GM21717 (cell line): ENCODE measurements around the gene GJD4.

Experiments used
- ATAC-seq: cut with Tn5 transposase; IDR thresholded peaks from one replicate; pipeline ENCODE4 v1.9.1; 2021; ENCODE audit warnings: mild to moderate bottlenecking, moderate library complexity; ENCODE audit not compliant: unreplicated experiment

GJD4 gene

DNA sequence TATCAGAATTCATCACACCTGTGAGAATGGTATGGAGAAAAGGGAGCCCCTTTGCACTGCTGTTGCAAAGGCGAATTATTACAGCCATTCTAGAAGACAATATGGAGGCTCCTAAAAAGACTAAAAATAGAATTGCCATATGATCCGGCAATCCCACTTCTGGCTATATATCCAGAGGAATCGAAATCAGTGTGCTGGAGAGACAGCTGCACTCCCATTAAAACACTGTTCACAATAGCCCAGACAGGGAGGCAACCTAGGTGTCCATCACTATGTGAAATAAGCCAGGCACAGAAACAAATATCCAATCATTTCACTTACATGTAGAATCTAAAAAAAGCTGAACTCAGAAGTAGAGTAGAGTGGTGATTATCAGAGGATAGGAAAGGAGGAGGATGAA, 26.0 kb upstream of the GJD4 start:
- no peak for ATAC-seq

DNA sequence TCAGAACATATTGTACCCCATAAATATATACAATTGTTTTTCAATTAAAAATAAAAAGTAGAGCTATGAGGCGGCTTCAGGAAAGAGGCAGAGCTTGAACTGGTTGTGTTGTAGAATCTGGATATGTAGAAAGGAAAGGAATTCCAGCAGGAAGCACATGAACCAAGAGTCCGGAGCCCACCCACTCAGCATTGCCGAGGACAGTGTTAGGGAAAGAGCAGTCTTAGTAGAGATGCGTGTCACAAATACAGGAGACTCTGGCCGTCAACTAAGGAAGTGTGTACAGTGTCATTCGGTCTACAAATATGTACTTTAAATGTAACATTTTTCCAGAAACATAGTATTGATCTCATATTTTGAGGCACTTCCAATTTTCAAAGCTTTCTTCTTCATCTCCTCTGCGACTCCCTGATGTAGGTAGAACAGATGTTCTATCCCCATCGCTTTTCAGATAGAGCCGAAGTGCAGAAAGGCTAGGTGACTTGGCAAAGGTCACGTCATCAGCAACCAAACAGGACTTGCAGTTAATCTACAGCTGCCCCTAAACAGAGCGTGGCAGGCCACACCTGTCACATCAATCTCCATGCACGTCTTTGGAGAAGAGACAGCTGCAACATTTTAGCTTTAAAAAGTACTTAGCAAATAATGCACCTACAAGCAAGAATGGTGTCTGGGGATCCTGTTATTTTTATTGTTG, 25.3 kb upstream of the GJD4 start:
- no peak for ATAC-seq

DNA sequence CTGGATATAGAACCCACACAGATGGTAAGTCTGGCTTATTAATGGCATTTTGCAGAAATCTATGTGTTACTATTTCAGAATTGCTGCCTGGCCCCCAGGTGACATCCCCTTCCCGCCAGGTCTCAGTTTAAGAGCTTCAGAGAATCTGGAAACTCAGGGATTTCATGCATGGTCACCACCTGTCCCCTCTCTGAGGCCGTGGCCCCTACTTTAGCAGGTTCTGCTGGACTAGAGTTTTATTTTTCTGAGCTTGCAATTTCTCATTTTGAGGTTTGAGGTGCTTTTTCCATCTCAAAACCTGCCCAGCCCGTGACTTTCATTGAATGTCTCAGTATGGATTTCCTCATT, 24.7 kb upstream of the GJD4 start:
- ATAC-seq: no peak

DNA sequence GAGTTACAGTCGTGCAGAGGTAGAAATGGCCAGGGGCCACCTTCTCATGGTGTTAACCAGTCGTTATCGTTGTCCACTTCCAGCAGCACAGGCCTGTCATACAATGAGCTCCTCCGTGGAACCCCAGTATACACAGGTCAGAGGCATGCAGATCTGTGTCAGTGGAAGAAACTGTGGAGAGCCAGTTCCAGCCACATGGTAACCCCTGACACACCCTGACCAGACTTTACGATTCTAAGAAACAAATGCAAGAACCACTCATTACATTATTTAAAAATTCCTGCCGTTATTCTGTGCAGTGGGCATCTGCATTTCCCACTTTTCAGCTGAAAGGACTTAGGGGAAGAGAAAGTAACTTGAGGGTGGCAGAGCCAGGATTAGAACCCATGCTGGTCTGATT, 23.5 kb upstream of the GJD4 start:
- no peak for ATAC-seq

DNA sequence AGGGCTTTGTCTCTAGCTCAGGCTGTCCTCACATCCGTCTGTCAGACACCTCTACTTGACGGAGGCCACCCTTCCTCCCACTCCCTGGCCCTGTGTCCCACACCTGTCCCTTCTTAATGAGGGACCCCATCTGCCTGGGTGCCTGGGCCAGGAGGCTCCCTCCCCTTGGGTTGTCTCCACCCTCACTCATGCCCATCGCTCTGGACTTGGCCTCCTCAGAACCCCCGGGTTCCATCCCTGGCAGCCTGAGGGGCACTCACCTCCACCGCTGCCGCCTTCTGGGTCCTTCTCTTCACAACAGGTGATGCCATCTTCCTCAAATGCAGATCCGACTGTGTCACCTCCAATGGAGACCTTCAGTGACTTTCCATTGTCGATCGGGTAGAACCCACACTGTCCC, 20.2 kb upstream of the GJD4 start:
- ATAC-seq: no peak

DNA sequence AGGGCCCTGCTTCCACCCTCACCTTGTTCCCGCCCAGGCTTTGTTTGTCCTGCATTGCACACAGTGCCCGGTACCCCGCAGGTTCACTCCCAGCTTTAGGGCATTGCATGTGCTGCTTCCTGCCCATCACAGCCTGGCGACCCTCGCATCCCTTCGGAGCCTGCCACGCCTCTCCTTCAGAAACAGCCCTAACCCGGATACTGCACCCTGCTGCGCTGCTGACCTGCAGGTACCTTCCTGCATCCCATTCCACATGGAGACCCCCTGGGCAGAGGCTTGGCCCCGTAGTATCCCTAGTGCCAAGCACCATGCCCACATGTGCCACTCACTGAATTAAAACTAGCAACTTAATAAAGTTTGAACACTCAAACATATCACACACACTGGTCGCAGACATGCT, 19.8 kb upstream of the GJD4 start:
- no peak for ATAC-seq

DNA sequence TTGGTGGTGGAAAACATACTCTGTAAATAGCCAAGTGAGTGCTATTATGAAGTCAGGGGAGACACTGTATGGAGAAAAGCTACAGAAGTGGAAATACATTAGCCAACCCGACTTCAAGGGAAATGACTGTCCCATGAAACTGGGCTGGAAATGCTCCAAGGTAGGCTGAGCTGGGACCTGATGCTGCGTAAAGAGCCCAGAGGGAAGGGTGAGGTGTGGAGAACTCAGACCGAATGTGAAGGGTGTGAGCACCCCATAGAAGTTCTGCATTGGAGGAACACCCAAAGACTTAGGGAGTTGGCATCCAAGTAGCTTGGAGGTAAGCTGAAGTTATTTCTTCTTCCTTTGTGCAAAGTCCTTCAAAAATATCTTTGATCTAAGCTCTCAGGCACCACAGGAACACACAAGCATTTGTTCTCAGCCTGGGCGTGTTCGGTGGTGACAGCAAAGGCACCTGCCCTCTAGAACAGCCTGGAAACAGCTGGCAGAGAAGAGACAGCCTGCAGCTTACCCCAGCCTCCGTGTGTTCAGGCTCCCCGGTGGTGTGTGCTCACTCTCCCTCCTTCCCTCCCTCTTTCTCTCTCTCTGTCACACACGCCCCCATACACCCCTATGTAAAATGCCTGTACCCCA, 19.1 kb upstream of the GJD4 start:
- ATAC-seq: no peak

DNA sequence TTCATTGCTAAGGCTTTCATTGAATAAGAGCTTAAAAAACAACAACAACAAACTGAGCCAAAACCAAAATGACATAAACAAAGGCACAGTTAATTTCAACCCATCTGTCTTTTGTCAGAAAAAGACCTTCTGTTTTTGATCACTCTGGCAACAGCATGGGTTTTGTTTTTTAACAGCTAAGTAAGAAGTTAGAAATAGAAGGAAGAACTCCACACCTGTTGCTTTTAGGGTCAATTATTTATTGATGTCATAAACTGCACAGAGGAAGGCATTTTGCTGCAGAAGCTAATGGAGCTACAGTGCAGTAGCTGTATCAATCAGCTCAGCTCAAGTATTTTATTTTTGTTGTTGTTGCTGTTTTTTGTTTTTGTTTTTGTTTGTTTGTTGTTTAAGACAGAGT, 16.3 kb upstream of the GJD4 start:
- ATAC-seq: no peak

DNA sequence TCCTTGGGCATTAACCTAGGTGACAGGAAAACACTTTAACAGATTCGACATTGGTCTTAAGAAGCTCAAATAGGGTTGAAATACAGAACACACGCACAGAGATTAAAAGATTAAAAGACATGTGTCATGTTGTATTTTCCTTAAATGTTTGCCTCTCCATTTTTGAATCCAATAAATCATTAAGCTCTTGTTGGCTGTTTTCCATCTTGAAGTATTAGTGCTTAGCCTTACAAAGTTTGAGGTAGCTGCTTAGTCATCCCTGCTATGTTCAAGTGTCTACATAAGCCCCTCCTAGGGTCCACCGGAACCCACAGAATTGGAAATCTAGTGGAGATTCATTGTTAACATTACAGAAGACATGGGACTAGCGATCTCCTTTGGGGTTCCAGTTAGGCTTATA, 12.7 kb upstream of the GJD4 start:
- ATAC-seq: no peak

DNA sequence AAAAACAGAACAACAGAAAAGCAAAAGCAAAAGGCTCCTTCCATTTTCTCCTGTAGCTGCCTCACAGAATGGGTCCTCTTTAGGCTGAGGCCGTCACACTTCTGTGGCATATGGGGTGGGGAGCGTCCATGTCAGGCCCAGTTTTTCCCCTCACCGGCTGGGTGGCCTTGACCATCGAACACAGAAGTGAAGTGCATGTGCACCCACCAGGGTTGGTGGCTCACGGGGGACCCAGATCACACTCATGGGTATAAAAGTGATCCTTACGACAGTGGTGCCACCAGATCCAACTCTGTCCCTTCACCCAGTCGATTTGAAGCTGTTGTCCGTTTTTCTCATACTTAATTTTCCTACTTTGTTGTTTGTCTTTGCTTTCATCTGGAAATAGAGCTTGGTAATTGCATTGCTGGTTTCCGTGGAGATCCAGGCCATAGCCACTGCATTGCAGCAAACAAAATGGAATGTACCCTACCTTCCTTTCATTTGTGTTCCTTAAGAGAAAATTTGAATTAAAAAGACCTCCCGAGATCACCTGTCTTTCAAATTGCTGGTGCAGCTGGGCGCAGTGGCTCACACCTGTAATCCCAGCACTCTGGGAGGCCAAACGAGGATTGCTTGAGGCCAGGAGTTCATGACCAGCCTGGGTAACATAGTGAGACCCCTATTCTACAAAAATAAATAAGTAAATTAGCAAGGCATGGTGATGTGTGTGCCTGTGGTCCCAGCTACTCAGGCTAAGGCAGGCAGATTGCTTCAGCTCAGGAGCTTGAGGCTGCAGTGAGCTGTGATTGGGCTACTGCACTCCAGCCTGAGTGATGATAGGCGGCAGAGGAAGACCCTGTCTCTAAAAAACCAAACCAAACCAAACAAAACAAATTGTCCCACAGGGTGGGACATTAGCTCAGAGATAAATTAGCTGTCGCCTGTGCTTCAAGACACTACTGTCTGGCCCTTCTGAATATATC, 10.7 kb upstream of the GJD4 start:
- no peak for ATAC-seq

DNA sequence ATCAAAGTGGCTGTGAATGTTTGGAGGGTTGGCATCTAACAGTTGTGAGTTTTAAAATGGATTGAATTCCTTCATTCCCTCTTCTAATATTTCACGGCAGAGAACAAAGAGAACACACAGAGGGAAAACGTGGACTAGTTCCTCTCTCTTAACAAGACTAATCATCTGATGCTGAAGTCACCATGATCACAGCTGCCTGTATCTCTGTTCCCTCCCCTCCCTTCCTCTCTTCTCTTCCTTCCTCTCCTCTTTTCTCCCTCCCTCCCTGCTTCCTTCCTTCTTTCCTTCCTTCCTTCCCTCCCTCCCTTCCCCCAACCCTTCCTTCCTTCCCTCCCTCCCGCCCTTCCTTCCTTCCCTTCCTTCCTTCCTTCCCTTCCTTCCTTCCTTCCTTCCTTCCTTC, 10.0 kb upstream of the GJD4 start:
- no peak for ATAC-seq

DNA sequence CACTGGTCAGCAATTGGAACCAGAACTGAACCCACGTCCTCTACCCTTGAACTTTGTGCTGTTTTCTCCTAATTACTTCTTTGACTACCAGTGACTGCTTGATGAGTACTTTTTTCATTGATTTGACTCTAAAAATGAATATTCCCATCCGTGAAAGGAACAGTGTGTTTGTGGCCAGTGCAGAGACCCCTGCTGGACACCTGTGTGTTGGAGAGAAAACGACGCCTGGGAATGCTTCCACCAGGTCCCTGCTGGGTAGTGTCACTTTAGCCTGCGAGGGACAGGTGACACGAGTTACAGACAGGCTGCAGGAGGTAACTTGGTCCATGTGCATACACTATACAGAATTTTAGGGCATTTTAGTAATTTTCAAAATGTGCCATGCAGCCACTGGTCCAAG, 6.8 kb upstream of the GJD4 start:
- no peak for ATAC-seq

DNA sequence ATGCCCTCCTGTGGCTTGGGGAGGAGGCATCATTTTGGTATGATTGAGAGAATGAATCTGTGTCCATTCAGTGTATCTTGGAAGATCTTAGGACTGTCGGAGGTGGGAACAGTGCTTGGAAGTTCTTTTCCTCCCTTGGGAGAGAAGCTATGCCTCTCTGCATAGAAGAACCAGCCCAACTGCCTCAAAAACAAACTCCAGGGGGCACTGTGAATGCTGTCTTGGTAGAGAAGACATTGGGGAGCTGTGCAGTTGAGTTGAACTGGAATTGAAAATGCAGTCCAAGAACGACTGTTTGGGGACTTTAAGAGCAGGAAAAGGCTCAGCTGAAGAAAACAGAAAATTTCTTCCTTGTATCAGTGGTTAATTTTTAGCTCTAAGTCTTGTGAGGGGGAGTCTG, 4.9 kb upstream of the GJD4 start:
- ATAC-seq: no peak

DNA sequence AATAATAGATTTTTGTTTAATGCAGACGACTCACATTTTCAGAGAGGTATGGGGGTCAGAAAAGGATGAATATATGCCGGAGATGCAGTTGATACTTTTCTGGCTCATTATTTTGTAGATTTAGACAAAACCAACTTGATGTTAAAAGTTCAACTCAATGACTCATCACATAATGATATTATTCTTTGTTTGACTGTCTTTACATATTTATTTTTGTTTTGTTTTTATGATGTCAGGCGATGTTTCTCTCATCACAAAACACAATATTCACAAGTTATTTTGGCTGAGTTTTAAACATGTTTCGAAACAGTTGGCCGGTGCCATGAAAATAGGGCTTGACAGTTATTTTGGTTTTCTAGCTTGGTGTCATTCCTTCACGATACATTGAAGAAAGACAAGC, 1.3 kb downstream of the GJD4 start:
- ATAC-seq: no peak

DNA sequence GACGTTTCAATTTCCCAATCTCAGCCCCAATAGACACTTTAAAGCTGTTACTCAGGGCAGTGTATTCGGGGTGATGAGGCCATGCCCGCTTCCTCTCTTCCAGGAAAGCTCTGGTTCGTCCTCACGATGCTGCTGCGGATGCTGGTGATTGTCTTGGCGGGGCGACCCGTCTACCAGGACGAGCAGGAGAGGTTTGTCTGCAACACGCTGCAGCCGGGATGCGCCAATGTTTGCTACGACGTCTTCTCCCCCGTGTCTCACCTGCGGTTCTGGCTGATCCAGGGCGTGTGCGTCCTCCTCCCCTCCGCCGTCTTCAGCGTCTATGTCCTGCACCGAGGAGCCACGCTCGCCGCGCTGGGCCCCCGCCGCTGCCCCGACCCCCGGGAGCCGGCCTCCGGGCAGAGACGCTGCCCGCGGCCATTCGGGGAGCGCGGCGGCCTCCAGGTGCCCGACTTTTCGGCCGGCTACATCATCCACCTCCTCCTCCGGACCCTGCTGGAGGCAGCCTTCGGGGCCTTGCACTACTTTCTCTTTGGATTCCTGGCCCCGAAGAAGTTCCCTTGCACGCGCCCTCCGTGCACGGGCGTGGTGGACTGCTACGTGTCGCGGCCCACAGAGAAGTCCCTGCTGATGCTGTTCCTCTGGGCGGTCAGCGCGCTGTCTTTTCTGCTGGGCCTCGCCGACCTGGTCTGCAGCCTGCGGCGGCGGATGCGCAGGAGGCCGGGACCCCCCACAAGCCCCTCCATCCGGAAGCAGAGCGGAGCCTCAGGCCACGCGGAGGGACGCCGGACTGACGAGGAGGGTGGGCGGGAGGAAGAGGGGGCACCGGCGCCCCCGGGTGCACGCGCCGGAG, 2.6 kb downstream of the GJD4 start:
- no peak for ATAC-seq

DNA sequence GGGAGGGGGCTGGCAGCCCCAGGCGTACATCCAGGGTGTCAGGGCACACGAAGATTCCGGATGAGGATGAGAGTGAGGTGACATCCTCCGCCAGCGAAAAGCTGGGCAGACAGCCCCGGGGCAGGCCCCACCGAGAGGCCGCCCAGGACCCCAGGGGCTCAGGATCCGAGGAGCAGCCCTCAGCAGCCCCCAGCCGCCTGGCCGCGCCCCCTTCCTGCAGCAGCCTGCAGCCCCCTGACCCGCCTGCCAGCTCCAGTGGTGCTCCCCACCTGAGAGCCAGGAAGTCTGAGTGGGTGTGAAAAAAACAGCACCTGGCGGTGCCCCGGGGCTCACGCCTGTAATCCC, 3.2 kb downstream of the GJD4 start:
- no peak for ATAC-seq

DNA sequence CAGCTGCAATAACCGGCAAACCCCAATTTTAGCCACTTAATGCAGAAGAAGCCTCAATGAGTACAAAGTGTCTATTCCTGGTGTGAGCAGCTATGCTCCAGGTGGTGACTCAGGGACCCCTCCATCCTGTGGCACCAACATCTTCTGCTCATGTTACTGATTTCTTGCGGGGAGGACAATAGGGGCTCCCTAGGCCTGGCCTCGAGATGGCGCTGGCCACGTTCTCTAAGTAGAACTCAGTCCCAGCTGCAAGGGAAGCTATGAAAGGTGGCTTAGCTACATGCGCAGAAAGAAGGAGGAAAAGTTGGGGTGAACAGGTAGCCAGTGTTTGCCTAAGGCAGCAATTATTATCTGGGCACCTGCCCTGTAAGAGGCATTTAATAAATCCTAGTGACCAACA, 6.6 kb downstream of the GJD4 start:
- ATAC-seq: no peak

DNA sequence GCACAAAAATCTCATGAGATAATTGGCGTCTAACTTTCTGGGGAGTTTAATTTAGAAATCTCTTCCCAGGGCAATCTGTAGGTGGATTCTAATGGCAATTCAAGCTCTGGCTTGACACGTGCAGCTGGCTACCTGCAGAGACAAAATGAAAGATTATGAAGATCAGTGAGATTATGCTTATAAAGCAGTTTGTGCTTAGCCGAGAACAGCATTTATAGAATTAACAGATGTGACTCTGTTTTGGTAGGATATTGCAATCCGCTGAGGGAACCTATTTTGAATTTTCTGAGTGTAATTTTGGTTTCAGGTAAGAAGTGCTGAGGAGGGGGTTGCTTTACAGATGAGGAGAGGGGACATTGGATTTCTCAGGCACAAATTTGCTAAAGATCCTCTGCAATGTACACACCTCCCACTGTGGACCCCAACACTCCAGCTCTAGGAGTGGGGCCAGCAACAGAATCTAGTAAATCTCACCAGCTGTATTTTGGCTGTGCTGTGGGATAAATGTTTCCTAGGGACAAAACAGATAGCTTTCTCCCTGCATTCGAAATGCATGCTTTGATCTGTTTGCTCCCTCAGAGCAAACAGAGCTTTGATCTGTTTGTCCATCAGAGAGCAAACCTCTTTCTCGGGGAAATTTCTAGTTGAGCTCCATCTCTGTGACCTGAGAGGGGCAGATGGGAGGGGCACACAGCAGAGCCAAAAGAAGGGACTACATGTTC, 7.4 kb downstream of the GJD4 start:
- no peak for ATAC-seq

DNA sequence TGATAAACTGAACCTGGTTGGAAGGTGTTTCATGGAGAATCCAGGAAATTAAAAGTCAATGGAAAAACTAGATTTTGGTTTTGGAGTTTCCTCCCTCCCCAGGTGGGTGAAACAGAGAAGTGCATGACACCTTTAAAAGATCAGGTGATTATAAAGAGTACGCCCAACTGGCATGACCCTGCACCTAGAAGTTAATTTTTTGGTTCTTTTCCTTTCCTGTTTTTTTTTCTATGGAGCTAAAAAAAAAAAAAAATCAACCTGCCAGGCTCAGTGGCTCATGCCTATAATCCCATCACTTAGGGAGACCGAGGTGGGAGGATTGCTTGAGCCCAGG, 7.9 kb downstream of the GJD4 start:
- no peak for ATAC-seq

DNA sequence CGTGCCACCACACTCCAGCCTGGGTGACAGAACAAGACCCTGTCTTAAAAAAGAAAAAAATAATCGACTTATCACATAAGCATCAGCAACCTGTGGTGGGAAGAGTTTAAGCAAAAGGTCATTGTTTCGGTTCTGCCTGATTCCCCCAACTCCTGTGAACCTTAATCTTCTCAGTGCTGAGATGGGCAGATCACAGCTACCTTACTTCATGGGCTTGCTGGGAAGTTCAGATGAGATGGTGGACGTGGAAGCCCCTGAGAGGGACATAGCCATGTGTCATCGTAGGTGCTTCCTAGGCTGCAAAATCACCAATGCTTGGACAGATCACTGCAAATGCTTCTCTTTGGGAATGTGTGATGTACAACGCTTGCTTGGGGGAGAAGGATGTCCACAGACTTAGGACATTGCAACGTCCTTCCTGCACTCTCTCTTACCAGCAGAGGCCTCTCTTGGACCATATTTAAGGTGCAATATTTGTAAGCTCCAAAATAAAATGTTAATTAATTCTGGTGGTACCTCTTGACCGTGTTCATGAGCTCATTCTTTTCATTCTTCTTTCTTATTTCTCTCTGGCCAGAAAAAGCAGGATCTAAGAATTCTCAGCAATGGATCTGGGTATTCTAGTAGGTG, 8.6 kb downstream of the GJD4 start:
- no peak for ATAC-seq
